Measurements from ENCODE around the gene CXCL10.
"Not testable (repeated sequence)": the region's sequence is repeated elsewhere in the genome, so short reads cannot be mapped to it uniquely, and the experiment has no call there.

The CXCL10 gene

DNA sequence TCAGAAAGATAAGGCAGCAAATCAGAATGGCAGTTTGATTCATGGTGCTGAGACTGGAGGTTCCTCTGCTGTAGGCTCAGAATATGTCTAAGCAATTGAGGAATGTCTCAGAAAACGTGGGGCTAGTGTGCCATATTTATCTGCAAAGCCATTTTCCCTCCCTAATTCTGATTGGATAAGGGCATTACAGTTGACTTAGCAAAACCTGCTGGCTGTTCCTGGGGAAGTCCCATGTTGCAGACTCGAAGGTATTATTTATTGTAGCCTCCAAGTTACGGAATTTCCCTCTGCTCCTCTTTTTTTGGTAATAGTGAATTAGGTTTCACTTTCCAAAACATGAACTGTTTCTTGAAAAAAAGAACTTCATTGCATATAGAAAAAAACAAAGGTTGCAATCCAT is at the start of gene CXCL10:
TSS of gene CXCL10 (minus strand) at position 109 of the 400 bp plus-strand sequence. CDS start at position 43, 66 bp downstream.
- DNase-seq, result peak; percentile 61

DNA sequence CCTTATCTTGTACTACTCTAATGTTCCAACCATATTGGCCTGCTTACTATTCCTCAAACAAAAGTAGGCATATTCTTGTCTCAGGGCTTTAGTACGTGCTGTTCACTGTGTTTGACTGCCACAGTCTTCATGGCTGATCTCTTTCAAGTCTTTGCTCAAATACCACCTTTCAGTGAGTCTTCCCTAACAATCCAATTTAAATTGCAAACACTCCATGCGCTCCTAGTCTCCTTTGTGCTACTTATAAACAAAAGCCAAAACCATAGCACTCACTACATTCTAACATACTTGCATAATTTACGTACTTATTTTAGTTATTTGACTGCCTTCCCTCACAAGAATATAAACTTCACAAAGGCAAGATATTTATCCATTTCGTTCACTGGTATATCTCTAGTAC is 49.5 kb upstream of the CXCL10 start:
- DNase-seq, result no peak

DNA sequence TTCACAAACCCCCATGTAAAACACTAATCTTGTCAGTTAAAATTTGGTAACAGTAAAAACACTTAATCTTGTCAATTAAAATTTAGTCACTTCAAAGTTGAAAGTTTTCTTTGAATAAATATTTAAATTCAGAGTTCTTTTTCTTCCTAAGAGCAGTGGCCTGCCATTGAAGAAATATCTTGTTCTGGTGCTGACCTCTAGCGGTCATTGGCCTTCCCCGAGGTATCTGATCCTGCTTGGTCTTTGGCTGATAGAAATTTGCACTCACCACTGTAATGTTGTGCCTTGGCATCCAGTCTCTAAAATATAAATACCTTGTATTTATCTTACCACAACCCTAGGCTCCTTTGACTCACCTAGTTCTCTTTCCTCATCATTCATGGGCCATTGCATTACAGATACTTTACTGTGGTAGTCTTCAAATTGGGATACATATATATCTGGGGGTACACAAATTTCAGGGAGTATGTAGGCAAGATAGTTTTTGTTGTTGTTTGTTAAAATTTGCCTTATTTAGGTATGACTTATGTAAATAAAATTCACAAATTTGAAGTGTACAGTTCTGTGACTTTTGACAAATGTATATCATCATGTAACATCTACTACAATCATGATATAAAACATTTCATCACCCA is 44.5 kb upstream of the CXCL10 start:
- DNase-seq, result peak; percentile 87

DNA sequence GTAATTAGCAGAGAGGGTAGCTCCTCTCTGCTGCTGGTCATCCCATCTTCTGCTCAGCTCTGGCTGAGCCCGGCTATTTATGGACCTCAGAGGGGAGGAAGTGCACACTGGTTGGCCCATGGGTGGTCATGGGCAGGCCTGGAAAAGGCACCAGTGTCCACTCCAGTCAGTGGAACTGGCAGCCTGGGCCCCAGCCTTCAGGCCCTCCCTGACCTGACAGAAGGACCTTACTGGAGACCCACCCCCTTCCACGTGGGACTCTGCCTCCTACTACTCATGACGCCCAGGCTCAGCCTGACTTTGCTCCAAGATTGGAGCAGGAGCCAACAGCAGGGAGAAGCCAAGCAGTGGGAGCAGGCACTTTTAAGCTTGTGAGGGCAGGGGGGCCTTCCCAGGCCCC is 43.2 kb upstream of the CXCL10 start:
- DNase-seq, result no peak

DNA sequence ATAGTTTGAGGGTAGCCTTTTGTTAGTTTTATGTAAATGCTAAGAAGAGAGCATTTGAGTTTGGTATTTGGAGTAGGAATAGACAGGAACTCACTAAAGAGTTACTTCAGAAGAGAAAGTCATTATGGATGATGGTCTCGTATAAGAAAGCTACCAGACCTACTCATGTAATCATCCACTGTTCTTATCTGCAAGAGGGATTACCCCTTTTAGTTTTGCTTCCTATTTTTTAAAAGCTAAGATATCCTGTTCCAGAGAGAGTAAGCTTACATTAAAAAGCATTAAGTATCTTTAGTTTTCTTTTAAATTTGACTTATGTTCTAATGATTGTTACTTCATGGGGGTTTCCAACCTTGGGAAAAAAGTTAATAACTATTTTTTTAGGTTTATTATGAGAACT is 38.7 kb upstream of the CXCL10 start:
- DNase-seq, result no peak

DNA sequence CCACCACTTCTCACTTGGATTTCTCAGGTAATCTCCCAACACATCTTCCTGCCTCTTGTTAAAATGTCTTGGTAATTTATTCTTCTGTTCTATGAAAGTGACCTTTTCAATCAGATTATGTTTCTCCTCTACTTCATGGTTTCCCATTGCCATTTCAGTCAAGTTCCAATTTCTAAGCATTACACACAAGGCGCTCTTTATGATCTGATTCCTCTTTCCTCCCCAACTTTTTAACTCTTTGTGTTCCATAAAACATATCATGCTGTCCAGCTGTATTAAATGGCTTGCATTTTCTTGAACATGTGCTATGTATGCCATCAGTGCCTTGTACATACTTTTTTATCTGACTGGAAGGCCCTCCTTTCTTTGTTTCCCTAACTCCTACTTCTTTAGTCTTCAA is 38.1 kb upstream of the CXCL10 start:
- DNase-seq, result no peak

DNA sequence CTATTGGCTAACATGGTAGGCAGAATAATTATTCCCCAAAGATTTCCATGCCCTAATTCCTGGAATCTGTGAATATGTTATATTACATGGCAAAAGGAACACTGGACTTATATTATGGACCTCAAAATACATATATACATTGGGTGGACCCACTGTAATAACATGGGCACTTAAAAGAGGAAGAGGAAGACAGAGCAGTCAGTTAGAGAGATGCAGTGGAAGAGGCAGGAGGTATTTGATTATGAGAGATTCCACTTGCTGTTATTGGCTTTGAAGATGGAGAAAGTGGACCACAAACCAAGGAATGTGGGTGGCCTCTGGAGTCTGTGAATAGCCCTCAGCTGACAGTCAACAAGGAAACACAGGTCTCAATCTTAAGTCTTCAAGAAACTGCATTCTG is 37.2 kb upstream of the CXCL10 start:
- no peak for DNase-seq

DNA sequence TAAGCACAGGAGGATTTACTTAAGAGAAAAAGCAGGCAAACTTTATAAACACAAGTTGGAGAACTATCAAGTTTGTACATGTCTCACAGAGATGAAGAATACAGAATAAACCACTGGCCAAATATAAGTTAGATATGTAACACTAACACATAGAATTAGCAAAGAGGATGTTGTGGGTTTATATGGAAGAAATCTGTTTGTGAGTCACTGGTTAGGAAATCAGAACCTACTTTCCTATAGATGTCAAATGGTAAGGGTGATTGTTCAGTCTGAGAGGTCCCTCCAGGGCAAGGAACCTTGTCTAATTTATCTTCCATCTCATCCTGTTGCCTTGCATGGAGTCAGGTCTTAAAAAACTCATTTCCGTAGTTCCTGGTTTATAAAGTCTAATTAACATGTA is 36.5 kb upstream of the CXCL10 start:
- DNase-seq, result peak; percentile 79

DNA sequence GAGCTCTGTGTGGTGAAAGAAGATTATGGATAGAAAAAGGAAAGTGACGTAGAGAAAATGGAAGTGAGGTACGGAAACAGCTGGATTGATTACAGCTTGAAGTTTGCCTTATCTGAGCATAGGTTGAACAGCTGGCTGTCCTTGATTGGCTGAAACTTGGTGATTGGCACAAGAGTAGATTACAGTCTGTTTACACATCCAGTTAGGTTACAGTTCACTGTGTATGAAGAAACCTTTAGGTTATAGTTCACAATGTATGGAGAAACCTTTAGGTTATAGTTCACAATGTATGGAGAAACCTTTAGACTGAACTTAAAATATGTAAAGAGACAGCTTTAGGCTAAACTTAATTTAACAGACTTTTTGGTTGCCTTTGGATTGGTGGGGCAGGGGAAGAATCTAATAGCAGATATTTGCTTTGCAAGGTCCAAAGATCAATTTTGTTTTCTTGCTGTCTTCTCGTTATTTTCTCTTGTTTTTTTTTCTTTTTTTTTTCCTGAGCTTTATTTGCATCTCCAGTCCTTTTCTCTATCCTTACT is 35.7 kb upstream of the CXCL10 start:
- peak; percentile 72 for DNase-seq

DNA sequence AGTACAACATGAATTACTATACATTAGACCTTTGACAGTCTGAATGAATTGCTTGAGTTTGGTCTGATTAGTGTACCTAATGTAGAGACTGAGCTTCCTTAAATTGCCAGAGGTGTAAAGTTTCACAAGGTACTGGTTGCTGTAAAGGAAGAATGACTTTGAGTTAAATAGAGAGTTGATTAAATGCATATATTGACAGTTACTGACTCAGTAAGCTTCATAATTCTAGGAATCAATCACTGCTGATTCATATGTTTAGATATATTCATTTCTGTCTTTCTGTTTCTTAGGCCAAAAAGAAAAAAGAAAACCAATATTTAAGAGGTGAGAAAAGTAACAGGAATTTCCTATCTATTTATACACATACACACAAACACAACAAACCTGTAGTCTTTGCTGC is 35.0 kb upstream of the CXCL10 start:
- peak; percentile 81 for DNase-seq

DNA sequence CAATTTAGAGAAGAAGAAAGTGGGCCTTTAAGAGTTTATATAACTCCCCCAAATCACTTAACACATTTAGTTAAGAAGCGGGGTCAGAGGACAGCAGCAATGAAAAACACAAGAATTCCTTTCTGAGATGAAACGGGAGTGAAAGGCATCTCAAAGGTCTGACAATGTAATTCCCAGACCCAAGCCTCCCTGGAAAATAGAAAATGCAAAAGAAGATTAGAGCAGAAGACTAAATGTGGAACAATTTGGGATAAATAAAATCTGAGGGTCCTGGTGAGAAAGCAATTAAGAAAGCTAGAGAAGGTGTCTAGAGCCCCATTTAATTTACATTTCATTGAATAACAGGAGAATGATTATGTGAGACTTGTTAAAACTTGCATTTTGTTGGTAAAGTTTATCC is 32.1 kb upstream of the CXCL10 start:
- DNase-seq, result no peak

DNA sequence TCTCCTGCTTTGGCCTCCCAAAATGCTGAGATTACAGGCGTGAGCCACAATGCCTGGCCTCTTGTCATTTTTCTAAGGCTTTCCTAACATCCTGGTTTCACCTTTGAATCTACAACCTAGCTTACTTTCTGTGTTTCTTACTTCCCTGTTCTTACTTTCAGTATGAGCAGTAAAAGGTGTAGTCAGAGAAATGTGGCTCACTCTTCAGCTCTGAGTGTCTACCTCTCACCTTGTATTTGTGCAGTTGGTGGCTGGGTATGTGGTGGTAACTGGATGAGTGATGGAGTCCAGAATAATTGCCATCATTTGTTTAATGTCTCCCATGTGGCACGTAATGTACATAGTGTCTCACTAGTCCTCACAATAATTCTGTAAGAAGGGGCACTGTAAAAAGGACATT is 31.7 kb upstream of the CXCL10 start:
- DNase-seq, result peak; percentile 87

DNA sequence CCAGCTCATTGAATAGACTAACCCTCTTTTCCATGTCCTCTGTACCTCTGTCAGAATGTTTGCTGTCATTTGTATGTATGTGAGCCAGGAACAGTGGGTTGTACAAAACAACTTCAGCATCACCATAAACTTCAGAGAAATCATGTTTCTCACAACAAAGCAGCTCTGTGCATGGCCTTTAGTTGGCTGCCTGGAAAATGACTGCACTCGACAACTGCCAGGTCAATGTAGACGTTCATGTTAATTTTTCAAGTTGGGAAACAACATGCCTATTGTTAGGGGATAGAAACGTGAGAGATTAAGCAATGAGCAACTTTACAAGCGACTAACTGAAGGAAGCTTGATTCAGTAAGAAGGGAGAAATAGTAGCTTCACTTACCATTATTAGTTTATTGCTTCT is 30.4 kb upstream of the CXCL10 start:
- DNase-seq, result no peak

DNA sequence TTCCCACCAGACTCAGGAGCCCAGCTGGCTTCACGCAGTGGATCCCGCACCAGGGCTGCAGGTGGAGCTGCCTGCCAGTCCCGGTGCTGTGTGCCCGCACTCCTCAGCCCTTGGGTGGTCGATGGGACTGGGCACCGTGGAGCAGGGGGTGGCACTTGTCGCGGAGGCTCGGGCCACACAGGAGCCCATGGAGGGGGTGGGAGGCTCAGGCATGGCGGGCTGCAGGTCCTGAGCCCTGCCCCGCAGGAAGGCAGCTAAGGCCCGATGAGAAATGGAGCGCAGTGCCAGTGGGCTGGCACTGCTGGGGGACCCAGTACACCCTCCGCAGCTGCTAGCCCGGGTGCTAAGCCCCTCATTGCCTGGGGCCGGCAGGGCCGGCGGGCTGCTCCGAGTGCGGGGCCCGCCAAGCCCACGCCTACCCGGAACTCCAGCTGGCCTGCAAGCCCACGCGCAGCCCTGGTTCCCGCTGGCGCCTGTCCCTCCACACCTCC is 27.3 kb upstream of the CXCL10 start:
- not testable (repeated sequence) for DNase-seq

DNA sequence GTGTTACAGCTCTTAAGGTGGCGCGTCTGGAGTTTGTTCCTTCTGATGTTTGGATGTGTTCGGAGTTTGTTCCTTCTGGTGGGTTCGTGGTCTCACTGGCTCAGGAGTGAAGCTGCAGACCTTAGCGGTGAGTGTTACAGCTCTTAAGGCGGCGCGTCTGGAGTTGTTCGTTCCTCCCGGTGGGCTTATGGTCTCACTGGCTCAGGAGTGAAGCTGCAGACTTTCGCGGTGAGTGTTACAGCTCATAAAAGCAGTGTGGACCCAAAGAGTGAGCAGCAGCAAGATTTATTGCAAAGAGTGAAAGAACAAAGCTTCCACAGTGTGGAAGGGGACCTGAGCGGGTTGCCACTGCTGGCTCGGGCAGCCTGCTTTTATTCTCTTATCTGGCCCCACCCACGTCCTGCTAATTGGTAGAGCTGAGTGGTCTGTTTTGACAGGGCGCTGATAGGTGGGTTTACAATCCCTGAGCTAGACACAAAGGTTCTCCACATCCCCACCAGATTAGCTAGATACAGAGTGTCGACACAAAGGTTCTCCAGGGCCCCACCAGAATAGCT is 26.6 kb upstream of the CXCL10 start:
- DNase-seq, result not testable (repeated sequence)

DNA sequence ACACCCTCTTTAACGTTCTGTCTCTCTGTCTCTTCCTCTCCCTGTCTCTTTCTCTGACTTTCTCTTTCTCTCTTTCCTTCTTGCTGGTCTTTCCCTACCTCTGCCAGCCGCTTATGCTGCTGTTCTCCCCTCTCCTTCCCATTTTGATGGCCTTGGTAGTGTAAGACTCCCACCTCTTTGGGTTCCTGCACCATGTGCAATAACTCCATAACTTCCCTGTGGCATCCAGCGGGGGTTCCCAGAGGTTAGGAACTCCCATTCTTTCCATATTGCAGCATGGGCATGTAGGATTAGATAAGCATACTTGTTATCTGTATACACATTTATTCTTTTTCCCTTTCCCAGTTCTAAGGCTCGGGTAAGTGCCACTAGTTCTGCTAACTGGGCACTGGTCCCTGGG is 21.4 kb upstream of the CXCL10 start:
- DNase-seq, result not testable (repeated sequence)

DNA sequence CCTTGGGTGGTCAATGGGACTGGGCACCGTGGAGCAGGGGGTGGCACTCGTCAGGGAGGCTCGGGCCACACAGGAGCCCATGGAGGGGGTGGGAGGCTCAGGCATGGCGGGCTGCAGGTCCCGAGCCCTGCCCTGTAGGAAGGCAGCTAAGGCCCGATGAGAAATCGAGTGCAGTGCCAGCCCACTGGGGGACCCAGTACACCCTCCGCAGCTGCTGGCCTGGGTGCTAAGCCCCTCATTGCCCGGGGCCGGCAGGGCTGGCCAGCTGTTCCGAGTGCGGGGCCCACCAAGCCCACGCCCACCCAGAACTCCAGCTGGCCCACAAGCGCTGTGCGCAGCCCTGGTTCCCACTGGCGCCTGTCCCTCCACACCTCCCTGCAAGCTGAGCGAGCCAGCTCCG is 20.0 kb upstream of the CXCL10 start:
- DNase-seq, result not testable (repeated sequence)

DNA sequence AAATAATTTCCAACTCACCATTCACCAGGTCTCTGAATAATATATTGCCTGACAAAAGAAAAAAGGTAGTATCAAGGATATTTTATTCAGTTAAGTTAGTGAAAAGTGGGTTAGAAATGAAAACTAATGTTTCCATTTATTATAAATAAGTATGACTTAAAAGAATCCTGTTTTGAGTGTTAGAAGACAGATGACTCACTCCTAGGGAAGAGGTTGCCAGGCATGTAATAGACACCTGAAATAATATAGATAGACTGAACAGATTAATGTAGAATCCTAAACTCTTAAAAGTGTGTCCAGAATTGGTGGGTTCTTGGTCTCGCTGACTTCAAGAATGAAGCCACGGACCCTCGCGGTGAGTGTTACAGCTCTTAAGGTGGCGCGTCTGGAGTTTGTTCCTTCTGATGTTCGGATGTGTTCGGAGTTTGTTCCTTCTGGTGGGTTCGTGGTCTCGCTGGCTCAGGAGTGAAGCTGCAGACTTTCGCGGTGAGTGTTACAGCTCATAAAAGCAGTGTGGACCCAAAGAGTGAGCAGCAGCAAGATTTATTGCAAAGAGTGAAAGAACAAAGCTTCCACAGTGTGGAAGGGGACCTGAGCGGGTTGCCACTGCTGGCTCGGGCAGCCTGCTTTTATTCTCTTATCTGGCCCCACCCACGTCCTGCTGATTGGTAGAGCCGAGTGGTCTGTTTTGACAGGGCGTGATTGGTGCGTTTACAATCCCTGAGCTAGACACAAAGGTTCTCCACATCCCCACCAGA is 19.1 kb upstream of the CXCL10 start:
- peak; percentile 56 for DNase-seq

DNA sequence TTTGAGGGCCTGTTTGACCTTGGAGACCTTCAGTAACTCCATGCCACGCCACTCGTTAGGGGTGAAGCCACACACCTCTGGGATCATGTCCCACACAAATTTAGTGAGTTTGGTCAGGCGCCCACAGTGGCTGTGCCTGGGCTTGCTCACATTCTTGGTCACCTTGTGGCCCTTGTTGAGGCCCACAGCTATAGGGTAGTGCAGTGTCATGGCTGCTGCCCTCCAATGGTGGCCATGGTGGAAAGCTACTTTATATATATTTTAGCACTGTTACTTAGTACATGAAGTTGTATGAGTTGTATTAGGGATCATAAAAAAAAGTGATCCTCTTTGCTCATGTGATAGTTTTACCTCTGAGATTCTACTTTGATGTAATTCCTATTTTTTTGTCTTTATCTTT is 13.6 kb upstream of the CXCL10 start:
- no peak for DNase-seq

DNA sequence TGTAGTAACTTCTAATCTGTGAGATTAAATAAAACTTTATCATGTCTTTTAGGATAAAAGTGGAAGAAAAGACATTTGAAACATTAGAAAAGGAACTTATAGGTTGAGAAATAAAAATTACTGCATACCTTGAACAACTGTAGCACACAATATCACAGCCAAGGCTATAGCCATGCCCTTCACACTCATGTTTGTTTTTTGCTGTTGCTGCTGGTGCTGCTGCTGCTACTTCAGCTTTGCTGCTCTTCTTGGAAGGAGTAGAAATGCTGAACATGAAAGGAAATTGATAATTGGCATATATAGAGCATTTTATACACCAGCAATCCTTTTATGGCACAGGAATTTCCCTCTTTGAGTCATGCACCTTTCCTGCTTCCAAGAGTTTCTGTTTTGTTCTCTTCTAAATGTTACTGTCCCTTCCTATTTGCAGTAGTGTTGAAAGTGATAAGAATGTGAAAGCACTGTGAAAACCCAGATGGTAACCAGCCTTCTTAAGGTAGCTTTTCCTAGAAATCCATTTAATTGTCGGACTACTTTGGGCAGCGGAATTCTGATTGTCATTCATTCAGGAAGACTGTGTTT is 12.6 kb upstream of the CXCL10 start, which contains the start of gene CXCL11:
TSS of gene CXCL11 (minus strand) at position 272 of the 582 bp plus-strand sequence. CDS start at position 189, 83 bp downstream.
- DNase-seq, result no peak

DNA sequence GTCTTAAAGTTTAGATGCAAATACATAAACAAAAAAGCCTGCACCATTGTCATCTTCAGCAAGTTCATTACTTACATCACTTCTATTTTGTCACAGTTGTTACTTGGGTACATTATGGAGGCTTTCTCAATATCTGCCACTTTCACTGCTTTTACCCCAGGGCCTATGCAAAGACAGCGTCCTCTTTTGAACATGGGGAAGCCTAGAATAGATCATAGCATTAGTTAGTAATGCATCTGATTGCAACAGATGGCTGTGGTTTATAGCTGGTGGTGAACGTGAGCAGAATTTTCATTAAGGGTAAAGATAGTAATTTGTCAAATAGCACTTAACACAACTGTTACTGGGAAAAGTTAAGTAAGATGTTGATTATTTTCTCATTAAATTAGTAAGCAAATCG is 11.8 kb upstream of the CXCL10 start:
- DNase-seq, result no peak

DNA sequence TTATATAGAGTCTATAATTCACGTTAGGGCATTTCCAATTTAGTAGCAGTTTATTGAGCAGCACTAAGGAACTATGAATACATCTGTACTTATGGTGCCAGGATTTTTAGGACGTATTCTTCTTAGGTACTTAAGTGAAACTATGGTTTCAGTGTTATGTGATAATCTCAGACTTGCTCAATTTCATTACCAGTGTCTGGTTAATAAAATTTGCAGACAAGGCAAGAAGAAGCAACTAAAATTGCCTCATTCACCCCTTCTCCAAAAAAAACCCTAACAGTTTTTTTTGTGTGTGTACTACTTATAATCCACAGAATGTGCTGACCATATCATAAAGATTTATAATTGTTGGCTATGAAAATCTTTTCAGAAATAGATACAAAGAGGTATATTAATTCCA is 6.0 kb upstream of the CXCL10 start:
- no peak for DNase-seq

DNA sequence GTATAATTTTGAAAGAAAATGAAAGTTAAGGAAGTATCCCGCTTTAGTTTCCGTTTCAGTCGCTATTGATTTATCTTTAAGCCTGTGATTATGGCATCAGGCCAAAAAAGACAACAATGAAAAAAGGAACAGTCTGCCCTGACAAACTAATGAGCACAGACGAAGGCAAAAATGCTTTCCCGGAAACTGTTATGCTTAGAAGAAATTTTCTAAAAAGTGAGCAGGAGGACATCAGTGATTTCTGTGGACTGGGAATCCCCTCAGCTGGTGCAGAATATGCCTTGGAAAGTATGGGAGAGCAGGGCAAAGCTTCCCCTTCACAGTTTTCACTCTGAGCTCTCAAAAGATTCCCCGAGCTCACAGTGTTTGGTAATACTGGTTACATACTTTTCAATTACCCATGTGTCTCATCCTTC is 5.1 kb upstream of the CXCL10 start:
- peak; percentile 40 for DNase-seq

Measured in activated CD4-positive, alpha-beta T cell treated with anti-CD3 and anti-CD28 coated beads, Interleukin-2, Interleukin-6, amounts not matched to agents 100 ng/mL and 50 ng/mL, durations not matched to agents 16 hours and 8 hours (primary cell).